A549 (cell line): Measurements from ENCODE around the gene SIRPA.

Source experiments
- CBX8 ChIP-seq: fragments of 200-600 bp; sonication (generic); IDR thresholded peaks from 2 replicates; pipeline ENCODE4 v1.6.1; 2016
- CEBPB ChIP-seq, 2 experiments: fragments of >200 bp in 1 of 2; sonication (Bioruptor Twin) in 1 of 2; formaldehyde crosslinking in 1 of 2; IDR thresholded peaks; 2 replicates each; pipeline ENCODE4 v1.6.1; 2012 to 2016
- CTCF ChIP-seq: fragments of >200 bp; sonication (Bioruptor Twin); formaldehyde crosslinking; IDR thresholded peaks from 3 replicates; pipeline ENCODE4 v1.5.1; 2016
- EP300 ChIP-seq, 2 experiments: fragments of >200 bp; sonication (Bioruptor Twin); formaldehyde crosslinking; IDR thresholded peaks; 2 replicates in 1 of 2; 3 replicates in 1 of 2; pipeline ENCODE4 v1.6.1; 2016 to 2017
- HOXA7 ChIP-seq: fragments of 250-450 bp; sonication (Bioruptor Pico); IDR thresholded peaks from 2 replicates; pipeline ENCODE4 v1.5.0; 2020; ENCODE audit warnings: mild to moderate bottlenecking, moderate library complexity
- JUNB ChIP-seq: fragments of >200 bp; sonication (Bioruptor Twin); formaldehyde crosslinking; IDR thresholded peaks from 2 replicates; pipeline ENCODE4 v1.6.1; 2016
- MAX ChIP-seq: IDR thresholded peaks from 2 replicates; pipeline ENCODE4 v1.6.1; 2012
- POLR2A ChIP-seq: IDR thresholded peaks from 2 replicates; pipeline ENCODE4 v1.6.1; 2012; ENCODE audit warnings: mild to moderate bottlenecking, low read length
- REST ChIP-seq: fragments of 200-600 bp; sonication (generic); IDR thresholded peaks from 2 replicates; pipeline ENCODE4 v1.6.1; 2016; ENCODE audit warnings: antibody characterized with exemption, mild to moderate bottlenecking, moderate library complexity
- ZNF302 ChIP-seq: fragments of 250-450 bp; sonication (Bioruptor Pico); IDR thresholded peaks from 2 replicates; pipeline ENCODE4 v1.9.0; 2021; ENCODE audit warnings: inconsistent platforms, mild to moderate bottlenecking, moderate library complexity

GRCh38 chr20:1911536-1911935 lies 16.3 kb downstream of the SIRPA start:
- no peak for TF ChIP-seq POLR2A
- TF ChIP-seq CTCF = no peak
- no peak for TF ChIP-seq MAX
- TF ChIP-seq HOXA7 (CRISPR knock-in tag) = no peak
- TF ChIP-seq CEBPB (IDR thresholded peaks at IDR 0.05) = no peak
- TF ChIP-seq ZNF302 (CRISPR knock-in tag) = no peak
- TF ChIP-seq EP300 (IDR thresholded peaks at IDR 0.05) = no peak
- no peak for TF ChIP-seq JUNB
- no peak for TF ChIP-seq REST
- TF ChIP-seq CBX8 = no peak
